ENCODE data around the gene DNAJC27.
"Not testable (repeated sequence)": the region's sequence is repeated elsewhere in the genome, so short reads cannot be mapped to it uniquely, and the experiment has no call there.

The DNAJC27 gene

GRCh38 chr2:24971536-24972314, at the start of gene DNAJC27:
TSS of gene DNAJC27 (minus strand) at chr2:24971955. CDS start at chr2:24971904, 51 bp downstream.
- peak; percentile 92 for DNase-seq (ENCODE audit: low read depth)

GRCh38 chr2:25018681-25019080, 46.9 kb upstream of the DNAJC27 start:
- DNase-seq (ENCODE audit: low read depth) = no peak

- no peak for DNase-seq (ENCODE audit: low read depth)
These were observed 42.9 kb upstream of the DNAJC27 start for GRCh38 chr2:25014631-25015030.

GRCh38 chr2:25011342-25011741, 39.6 kb upstream of the DNAJC27 start:
- DNase-seq (ENCODE audit: low read depth) = not testable (repeated sequence)

GRCh38 chr2:25009954-25010353, 38.2 kb upstream of the DNAJC27 start:
- no peak for DNase-seq (ENCODE audit: low read depth)

- no peak for DNase-seq (ENCODE audit: low read depth)
These were observed 30.3 kb upstream of the DNAJC27 start for GRCh38 chr2:25002066-25002465.

GRCh38 chr2:25001325-25001637, 29.5 kb upstream of the DNAJC27 start:
- DNase-seq (ENCODE audit: low read depth) = no peak

- DNase-seq (ENCODE audit: low read depth) = no peak
These were observed 29.0 kb upstream of the DNAJC27 start for GRCh38 chr2:25000503-25001324.

GRCh38 chr2:25000036-25000435, 28.3 kb upstream of the DNAJC27 start:
- no peak for DNase-seq (ENCODE audit: low read depth)

GRCh38 chr2:24999097-24999496, 27.3 kb upstream of the DNAJC27 start:
- DNase-seq (ENCODE audit: low read depth) = not testable (repeated sequence)

- DNase-seq (ENCODE audit: low read depth) = no peak
These were observed 22.5 kb upstream of the DNAJC27 start for GRCh38 chr2:24994146-24994724.

- DNase-seq (ENCODE audit: low read depth) = no peak
These were observed 21.8 kb upstream of the DNAJC27 start for GRCh38 chr2:24993406-24994145.

GRCh38 chr2:24986372-24986771, 14.6 kb upstream of the DNAJC27 start:
- DNase-seq (ENCODE audit: low read depth) = no peak

GRCh38 chr2:24985511-24985910, 13.8 kb upstream of the DNAJC27 start:
- no peak for DNase-seq (ENCODE audit: low read depth)

GRCh38 chr2:24984912-24985311, 13.2 kb upstream of the DNAJC27 start:
- no peak for DNase-seq (ENCODE audit: low read depth)

- DNase-seq (ENCODE audit: low read depth) = no peak
These were observed 9.8 kb upstream of the DNAJC27 start for GRCh38 chr2:24981411-24982136.

- no peak for DNase-seq (ENCODE audit: low read depth)
These were observed 6.9 kb upstream of the DNAJC27 start for GRCh38 chr2:24978661-24979060.

GRCh38 chr2:24977631-24978030, 5.9 kb upstream of the DNAJC27 start:
- no peak for DNase-seq (ENCODE audit: low read depth)

GRCh38 chr2:24973812-24974211, 2.1 kb upstream of the DNAJC27 start:
- no peak for DNase-seq (ENCODE audit: low read depth)

GRCh38 chr2:24972315-24972961, 683 bp upstream of the DNAJC27 start:
- DNase-seq (ENCODE audit: low read depth) = no peak

- no peak for DNase-seq (ENCODE audit: low read depth)
These were observed 544 bp downstream of the DNAJC27 start for GRCh38 chr2:24971286-24971535.
